ENCODE measurements around the gene ST7. TPM values are rescaled to one million over a fixed set of nuclear protein-coding genes. Genes with fewer than 3 reads are reported as not detected.
"Not testable (repeated sequence)": the region's sequence is repeated elsewhere in the genome, so short reads cannot be mapped to it uniquely, and the experiment has no call there.

ST7 gene
- total RNA-seq, 2 experiments from 2014 or later: 4.6 to 5.6 TPM

DNA sequence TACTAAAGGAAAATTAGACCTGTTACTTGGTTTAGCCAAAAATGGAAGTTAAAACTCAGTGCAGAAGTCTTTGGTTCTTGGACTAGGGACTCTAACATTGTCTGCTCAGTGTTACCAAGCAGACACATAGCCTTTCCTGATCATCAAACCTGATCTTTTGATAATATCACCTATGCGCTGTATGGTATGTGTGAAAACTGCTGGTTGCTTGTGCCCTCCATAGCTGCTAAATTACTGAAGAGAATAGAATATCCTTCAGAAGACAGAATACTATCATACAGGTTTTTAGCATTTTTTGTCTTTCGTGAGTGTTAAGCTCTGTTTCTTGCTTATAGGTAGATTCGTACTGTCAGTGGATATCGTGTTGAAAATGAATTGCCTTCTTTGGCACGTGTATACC lies 68.7 kb downstream of the ST7 start:
- H3K9me3 Mint-ChIP-seq: no peaks in the 10 kb centered on the region
- no peak overlapping the region for H3K4me3 Mint-ChIP-seq
- no peaks in the 10 kb centered on the region for H3K27me3 Mint-ChIP-seq
- peaks cover 13% of the 10 kb centered on the region for H3K4me1 Mint-ChIP-seq
- H3K36me3 Mint-ChIP-seq: no peaks in the 10 kb centered on the region
- POLR2A ChIA-PET: no interaction called here
- no peak overlapping the region for H3K27ac Mint-ChIP-seq
- ATAC-seq (ENCODE audit: low read depth) (no peak), DNase-seq (no peak)

DNA sequence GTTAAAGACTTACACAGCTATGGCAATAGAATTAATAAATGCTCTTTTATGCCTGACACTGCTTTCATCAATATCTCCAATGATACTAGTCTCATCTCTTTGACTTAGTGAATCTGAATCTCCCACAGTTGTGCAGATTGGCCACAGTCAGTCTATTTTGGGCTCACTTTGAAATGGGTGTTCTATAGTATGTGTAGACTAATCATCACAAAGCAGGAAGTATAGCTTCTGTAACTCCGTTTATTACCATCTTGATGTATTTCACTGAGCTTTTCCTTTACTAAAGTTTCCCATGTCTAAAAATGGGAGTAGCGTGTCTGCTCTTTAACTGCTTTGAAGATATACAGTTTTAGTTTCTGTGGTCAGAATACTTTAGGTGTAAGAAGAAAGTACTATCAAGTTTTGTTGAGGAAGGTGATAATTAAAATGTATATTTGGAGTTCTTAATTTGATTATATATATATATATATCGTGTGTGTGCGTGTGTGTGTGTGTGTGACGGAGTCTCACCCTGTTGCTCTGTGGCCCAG lies 70.1 kb downstream of the ST7 start:
- ATAC-seq (ENCODE audit: low read depth) (peak; percentile 54), DNase-seq (no peak)
- H3K27ac Mint-ChIP-seq: no peak overlapping the region
- no peaks in the 10 kb centered on the region for H3K36me3 Mint-ChIP-seq
- POLR2A ChIA-PET: interaction anchor here (1.0 kb wide), 1 partner anchor 63 kb away, joined by 3 read pairs; no protein-coding TSS in a partner anchor
- no peaks in the 10 kb centered on the region for H3K9me3 Mint-ChIP-seq
- no peaks in the 10 kb centered on the region for H3K27me3 Mint-ChIP-seq
- H3K4me3 Mint-ChIP-seq: no peak overlapping the region
- H3K4me1 Mint-ChIP-seq: peaks cover 9% of the 10 kb centered on the region

DNA sequence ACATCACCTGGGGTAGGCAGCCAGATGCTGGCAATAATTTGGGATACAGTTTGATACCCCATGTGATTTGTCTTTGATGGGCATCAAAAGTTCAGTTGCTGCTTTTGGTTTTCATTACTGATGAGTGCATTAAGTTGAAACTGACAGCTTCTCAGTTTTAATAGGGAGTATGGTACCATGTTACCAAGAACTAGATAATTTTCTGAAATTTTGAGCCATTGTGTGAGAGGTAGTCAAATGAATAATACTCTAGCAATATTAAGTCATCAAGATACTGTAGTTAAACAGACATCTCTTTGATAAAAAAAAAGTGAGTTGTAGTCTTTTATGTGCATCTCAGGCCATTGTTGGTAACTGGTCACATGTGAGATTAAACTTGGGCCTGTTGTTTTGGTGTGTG lies 71.5 kb downstream of the ST7 start:
- Mint-ChIP-seq H3K4me1 (peaks cover 9% of the 10 kb centered on the region), H3K27me3 (no peaks in the 10 kb centered on the region), H3K9me3 (no peaks in the 10 kb centered on the region), H3K36me3 (no peaks in the 10 kb centered on the region), H3K27ac (no peak overlapping the region), H3K4me3 (no peak overlapping the region)
- ATAC-seq (ENCODE audit: low read depth) (no peak), DNase-seq (no peak)
- POLR2A ChIA-PET: no interaction called here

DNA sequence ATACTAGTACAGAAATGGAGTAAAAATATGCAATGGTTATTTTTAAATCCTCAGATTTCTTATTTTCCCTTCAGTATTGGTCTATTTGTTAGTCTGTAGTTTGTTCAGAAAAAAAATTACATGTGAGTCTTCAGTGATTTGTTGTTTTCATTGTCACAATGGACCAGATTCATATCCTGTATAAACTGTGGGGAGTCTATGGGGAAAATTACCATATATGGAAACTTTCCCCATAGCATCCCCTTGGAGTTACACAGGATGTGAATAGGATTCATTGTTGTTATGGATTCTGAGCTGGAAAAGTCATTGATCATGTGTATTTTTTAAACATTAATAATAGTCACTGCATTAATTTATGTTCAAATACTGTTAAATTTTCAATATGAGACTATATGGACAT lies 72.6 kb downstream of the ST7 start:
- Mint-ChIP-seq H3K27ac (no peak overlapping the region), H3K4me1 (peaks cover 9% of the 10 kb centered on the region), H3K27me3 (no peaks in the 10 kb centered on the region), H3K9me3 (peaks cover 4% of the 10 kb centered on the region), H3K36me3 (peaks cover 1% of the 10 kb centered on the region), H3K4me3 (no peak overlapping the region)
- ATAC-seq (ENCODE audit: low read depth) (no peak), DNase-seq (no peak)
- POLR2A ChIA-PET: no interaction called here

DNA sequence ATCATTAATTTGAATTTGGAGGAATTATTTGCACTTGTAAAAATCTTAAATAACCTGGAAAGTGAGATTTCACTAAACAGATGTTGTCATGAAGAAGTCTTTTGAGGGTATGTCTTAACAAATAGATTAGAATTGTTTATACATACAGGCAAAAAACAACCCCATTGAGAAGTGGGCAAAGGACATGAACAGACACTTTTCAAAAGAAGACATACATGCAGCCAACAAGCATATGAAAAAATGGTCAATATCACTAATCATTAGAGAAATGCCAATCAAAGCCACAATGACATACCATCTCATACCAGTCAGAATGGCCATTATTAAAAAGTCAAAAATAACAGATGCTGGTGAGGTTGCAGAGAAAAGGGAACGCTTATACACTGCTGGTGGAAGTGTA lies 77.0 kb downstream of the ST7 start:
- H3K27ac Mint-ChIP-seq; POLR2A ChIA-PET; H3K4me1 Mint-ChIP-seq; DNase-seq; H3K36me3 Mint-ChIP-seq; H3K4me3 Mint-ChIP-seq; H3K27me3 Mint-ChIP-seq; H3K9me3 Mint-ChIP-seq; ATAC-seq (ENCODE audit: low read depth): not testable (repeated sequence)

DNA sequence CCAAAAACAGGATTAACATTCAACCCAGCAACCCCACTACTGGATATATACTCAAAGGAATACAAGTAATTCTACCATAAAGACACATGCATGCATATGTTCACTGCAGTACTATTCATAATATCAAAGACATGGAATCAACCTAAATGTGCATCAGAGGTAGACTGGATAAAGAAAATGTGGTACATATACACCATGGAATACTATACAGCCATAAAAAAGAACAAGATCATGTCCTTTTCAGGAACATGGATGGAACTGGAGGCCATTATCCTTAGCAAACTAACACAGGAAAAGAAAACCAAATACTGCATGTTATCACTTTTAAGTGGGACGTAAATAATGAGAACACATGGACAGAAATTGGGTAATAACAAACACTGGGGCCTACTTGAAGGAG lies 77.5 kb downstream of the ST7 start:
- H3K4me3 Mint-ChIP-seq; H3K27me3 Mint-ChIP-seq; DNase-seq; H3K4me1 Mint-ChIP-seq; ATAC-seq (ENCODE audit: low read depth); H3K27ac Mint-ChIP-seq; H3K9me3 Mint-ChIP-seq; POLR2A ChIA-PET; H3K36me3 Mint-ChIP-seq: not testable (repeated sequence)

DNA sequence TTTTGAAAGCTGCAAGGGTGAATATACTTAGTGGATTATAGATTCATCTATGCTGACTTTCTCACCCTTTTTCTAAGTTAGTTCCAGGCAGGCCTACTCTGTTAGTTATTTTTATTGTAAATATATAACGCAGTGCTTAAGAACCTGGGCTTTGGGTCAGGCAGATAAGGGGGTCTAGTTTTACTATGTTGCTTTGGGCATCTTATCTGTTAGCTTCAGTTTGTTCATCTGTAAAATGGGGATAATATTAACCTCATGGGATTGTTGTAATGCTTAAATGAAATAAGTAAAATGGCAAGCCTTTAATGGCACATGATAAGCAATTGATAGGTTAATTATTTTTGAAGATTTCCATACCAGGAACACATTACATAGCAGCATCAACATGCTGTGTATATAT lies 79.5 kb downstream of the ST7 start:
- Mint-ChIP-seq H3K27ac (no peak overlapping the region), H3K4me3 (no peak overlapping the region), H3K4me1 (no peaks in the 10 kb centered on the region), H3K27me3 (no peaks in the 10 kb centered on the region), H3K36me3 (peaks cover 2% of the 10 kb centered on the region), H3K9me3 (peaks cover 4% of the 10 kb centered on the region)
- POLR2A ChIA-PET: no interaction called here
- no peak for DNase-seq
- ATAC-seq (ENCODE audit: low read depth): no peak

DNA sequence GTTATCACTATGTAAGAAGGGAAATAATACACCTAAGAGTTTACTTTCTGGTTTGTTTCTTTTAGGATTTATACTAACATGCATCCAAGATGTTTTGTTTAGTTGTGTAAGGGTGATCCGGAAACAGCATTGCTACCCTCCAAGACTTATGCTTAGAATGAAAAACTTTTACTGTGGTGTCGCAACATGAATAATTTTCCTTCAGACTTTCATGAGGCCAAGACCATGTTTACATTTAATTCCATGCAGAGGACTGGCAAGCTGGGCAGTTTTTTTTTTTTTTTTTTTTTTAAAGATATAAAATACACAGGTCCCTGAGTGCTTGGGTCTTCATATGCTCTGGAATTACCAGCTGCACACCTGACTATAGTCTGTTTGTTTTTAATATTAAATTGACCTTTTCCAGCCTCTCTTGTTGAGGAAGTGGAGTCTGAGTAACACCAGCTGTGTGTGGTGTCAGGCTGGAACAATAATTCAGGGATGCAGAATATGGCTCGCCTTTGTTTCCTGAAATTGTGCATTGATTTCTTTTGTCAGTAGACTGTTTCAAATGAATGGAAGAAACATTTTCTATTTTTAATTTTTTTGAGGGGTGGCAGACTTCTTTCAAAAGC lies 81.7 kb downstream of the ST7 start:
- POLR2A ChIA-PET: no interaction called here
- H3K27ac Mint-ChIP-seq: no peak overlapping the region

DNA sequence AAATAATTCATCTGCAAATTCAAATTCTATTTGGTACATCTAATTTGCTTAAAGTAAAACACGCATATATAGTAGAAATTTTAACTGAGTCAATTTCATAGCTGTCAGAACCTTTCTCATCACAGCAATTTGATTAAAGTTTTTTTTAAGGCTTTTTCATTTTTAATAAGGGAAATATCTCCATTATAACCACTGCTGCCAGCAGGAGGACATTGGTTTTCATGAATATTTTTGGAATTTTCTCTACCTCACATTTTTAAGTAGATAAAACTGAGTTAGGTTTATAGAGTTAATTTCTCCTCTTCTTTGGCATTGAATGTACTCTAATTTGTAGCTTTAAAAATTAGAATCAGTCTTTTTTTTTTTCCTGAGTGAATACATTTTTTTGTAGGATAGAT lies 82.2 kb downstream of the ST7 start:
- Mint-ChIP-seq H3K36me3 (peaks cover 2% of the 10 kb centered on the region), H3K27me3 (no peaks in the 10 kb centered on the region), H3K9me3 (peaks cover 4% of the 10 kb centered on the region), H3K4me1 (no peaks in the 10 kb centered on the region), H3K4me3 (no peak overlapping the region), H3K27ac (no peak overlapping the region)
- ATAC-seq (ENCODE audit: low read depth) (no peak), DNase-seq (no peak)
- POLR2A ChIA-PET: no interaction called here

More for the DNA sequence above, 81.7 kb downstream of the ST7 start:
- Mint-ChIP-seq H3K27me3 (no peaks in the 10 kb centered on the region), H3K36me3 (peaks cover 2% of the 10 kb centered on the region), H3K4me1 (no peaks in the 10 kb centered on the region), H3K4me3 (no peak overlapping the region), H3K9me3 (peaks cover 4% of the 10 kb centered on the region)
- ATAC-seq (ENCODE audit: low read depth): no peak
- no peak for DNase-seq

DNA sequence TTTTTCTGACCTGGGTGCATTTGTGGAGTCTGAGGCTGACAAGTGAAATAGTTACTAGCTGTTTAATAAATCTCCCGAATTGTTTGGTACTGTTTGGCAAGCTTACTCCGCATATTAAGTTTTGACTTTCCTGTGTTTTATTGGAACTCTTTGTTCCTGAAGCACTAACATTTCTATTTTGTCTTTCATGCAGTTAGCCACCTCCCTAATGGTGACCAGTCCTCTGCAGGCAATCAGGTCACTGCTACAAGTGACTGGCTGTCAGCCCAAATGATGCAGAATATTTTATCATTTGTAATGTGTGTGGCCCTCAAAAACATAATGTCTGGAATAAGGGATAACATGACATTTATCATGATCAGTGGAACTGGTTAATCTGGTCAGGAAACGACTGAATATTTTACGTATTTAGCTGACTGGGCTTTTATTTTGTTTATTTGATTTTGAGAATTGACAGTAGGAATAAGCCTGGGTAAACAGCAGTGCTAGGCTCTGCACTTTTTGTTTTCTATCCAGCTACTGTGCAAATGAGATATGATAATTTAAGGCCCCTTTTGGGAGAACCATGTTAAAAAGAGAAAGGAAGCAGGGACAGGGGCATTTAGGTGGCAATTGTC lies 82.9 kb downstream of the ST7 start:
- Mint-ChIP-seq H3K27me3 (no peaks in the 10 kb centered on the region), H3K9me3 (no peaks in the 10 kb centered on the region), H3K4me1 (peaks cover 5% of the 10 kb centered on the region), H3K4me3 (no peak overlapping the region), H3K36me3 (no peaks in the 10 kb centered on the region), H3K27ac (no peak overlapping the region)
- no peak for ATAC-seq (ENCODE audit: low read depth)
- DNase-seq: no peak
- POLR2A ChIA-PET: no interaction called here

DNA sequence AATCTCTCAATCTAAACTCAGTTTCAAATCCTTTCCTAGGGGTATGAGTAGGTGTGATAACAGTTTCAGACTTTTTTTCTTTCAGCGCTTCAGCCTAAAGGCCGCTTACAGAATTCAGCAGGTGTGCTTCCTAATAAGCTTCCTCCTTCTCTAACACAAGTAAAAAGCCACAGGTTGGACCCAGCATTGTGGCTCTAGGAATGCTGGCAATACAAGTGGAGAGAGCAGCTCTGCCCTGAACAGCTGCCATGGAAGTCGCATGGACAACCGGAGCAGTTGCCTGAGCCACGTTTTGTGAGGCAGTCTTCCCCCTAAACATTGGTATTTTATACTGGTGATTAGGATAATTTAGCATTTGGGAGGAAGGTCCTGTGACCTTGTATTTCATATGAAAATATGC lies 83.5 kb downstream of the ST7 start:
- ATAC-seq (ENCODE audit: low read depth) (no peak), DNase-seq (no peak)
- no peak overlapping the region for H3K4me3 Mint-ChIP-seq
- no peaks in the 10 kb centered on the region for H3K36me3 Mint-ChIP-seq
- no peaks in the 10 kb centered on the region for H3K9me3 Mint-ChIP-seq
- POLR2A ChIA-PET: no interaction called here
- peaks cover 6% of the 10 kb centered on the region for H3K4me1 Mint-ChIP-seq
- no peak overlapping the region for H3K27ac Mint-ChIP-seq
- H3K27me3 Mint-ChIP-seq: no peaks in the 10 kb centered on the region

DNA sequence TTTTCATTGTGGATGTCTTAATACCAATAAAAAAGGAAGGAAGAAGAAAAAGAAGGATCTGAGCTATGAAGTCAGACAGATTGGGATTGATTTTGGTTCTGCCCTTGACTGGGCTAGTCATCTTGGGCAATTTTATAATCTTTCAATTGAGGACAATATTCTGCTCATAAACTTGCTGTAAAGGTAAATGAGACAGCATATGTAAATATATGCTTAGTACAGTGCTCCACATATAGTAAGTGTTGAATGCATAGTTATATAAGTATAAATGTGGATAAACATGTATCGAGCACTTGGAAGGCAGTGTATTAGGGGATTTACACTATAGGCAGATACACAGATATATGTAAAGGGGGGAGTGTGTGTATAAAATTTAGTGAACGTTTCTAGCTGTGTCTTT lies 85.1 kb downstream of the ST7 start:
- DNase-seq (no peak), ATAC-seq (ENCODE audit: low read depth) (no peak)
- POLR2A ChIA-PET: no interaction called here
- Mint-ChIP-seq H3K4me1 (peaks cover 6% of the 10 kb centered on the region), H3K27ac (no peak overlapping the region), H3K27me3 (no peaks in the 10 kb centered on the region), H3K4me3 (no peak overlapping the region), H3K9me3 (no peaks in the 10 kb centered on the region), H3K36me3 (no peaks in the 10 kb centered on the region)

DNA sequence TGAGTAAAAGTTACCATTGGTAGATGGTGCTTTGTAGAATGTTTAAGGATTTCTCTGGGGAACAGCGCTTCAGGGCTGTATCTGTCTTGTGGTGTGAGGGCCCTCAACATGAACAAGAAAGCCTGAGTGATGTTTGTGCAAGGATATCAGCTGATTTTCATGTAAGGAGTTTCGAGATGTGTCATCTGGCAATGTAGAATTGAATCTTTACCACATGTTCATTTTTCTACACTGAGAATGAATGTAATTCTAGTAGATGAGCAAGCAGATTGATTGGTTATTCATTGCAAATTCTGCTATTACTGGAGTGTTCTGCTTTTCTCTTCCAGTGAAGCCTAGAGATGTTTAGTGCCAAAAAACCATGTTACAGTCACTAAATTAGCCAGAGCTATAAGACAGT lies 87.7 kb downstream of the ST7 start:
- Mint-ChIP-seq H3K9me3 (no peaks in the 10 kb centered on the region), H3K27me3 (no peaks in the 10 kb centered on the region), H3K4me1 (peaks cover 6% of the 10 kb centered on the region), H3K27ac (no peak overlapping the region), H3K36me3 (peaks cover 7% of the 10 kb centered on the region), H3K4me3 (no peak overlapping the region)
- POLR2A ChIA-PET: no interaction called here
- ATAC-seq (ENCODE audit: low read depth): no peak
- DNase-seq: no peak

DNA sequence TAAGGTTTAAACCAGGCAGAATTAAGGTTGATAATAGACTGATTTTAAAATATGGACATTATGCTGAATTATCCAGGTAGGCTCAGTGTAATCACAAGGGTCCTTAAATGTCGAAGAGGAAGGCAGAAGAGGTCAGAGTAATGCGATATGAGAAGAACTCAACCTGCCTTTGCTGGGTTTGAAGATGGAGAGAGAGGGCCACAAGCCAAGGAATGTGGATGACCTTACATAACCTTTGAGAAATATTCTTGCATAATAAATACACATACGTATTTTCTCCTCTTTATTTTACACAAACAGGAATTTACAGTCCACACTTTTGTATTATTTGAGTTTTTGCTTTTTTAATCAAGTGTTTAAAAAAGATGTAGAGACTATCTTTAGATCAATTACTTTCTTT lies 88.5 kb downstream of the ST7 start:
- peaks cover 8% of the 10 kb centered on the region for H3K4me1 Mint-ChIP-seq
- ATAC-seq (ENCODE audit: low read depth) (no peak), DNase-seq (no peak)
- peaks cover 10% of the 10 kb centered on the region for H3K36me3 Mint-ChIP-seq
- no peak overlapping the region for H3K27ac Mint-ChIP-seq
- no peaks in the 10 kb centered on the region for H3K27me3 Mint-ChIP-seq
- no peaks in the 10 kb centered on the region for H3K9me3 Mint-ChIP-seq
- POLR2A ChIA-PET: no interaction called here
- H3K4me3 Mint-ChIP-seq: no peak overlapping the region
